ENCODE data around the gene EIF4B. TPM values are rescaled to one million over a fixed set of nuclear protein-coding genes. Genes with fewer than 3 reads are reported as not detected.

The EIF4B gene
- total RNA-seq, 5 donors from 2014 or later (not counting 1 experiment from before 2014, with no cell fraction given) = 710 to 755 (median 729) TPM

DNA sequence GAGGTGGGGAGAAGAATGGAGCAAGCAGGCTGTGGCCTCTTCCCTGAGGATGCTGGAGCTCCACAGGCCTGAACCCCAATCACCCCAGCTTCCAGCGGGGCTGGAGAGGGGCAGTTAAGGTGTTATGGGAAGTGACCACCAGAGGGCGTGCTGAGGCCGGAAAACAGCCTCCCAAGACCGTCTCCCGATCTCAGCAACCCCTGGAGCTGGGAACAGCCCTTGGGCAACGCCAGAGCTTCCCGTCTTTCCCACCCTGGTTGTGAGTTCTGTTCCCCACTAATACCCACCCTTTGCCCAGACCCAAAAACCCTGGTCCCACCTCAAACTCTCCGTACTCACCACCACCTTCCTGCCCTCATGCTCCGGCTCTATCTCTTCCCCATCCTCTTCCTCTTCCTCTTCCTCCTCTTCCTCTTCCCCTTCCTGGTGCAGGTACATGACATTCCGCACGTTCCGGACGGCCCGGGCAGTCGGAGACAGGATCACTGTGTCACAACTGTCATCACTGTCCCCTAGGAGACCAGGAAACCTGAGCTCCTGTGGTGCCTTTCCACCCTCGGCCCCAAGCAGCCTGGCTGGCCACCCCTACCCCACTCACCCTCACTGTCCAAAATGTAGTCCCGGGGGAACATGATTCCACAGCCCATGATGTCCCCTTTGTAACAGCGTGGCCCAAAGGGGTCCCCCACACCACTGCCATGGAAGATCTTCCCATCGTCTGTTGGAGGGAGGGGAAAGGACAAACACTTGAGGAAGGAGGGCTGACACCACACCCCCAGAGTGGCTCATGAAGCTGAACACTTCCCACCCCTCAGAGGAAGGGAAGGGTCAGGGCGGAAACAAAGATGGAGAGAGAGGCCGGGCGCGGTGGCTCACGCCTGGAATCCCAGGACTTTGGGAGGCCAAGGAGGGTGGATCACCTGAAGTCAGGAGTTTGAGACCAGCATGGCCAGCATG lies 60.0 kb downstream of the EIF4B start:
- POLR2A ChIA-PET = interaction anchor here in 1 of 2 donors (1.0 kb wide), 1 partner anchor 255 kb away, joined by 3 read pairs; the partner anchor contains the start of gene AAAS
- H3K36me3 Mint-ChIP-seq = peaks cover 28% of the 10 kb centered on the region
- H3K27ac Mint-ChIP-seq = peak overlapping the region in 1 of 2 donors; percentile 64
- Histone ChIP-seq H3K4me3 (ENCODE audit: control insufficient read depth in 1 of 2, extremely low read depth in 1 of 2, low read length in 1 of 2) (no peak overlapping the region), H3K36me3 (ENCODE audit: control insufficient read depth in 2 of 2, extremely low read depth in 1 of 2, insufficient read depth in 1 of 2, low read length in 1 of 2) (peaks cover 12 to 58% of the 10 kb centered on the region in 2 donors), H3K9me3 (no peaks in the 10 kb centered on the region), H3K27ac (ENCODE audit: low read length) (no peak overlapping the region), H3K27me3 (replicated peaks in 1 of 2; ENCODE audit: control insufficient read depth in 2 of 2, extremely low read depth in 1 of 2, insufficient read depth in 2 of 2, low read length in 1 of 2) (no peaks in the 10 kb centered on the region), H3K4me1 (ENCODE audit: control insufficient read depth in 1 of 2, extremely low read depth in 1 of 2, insufficient read depth in 2 of 2, low read length in 2 of 2) (peaks cover 0 to 5% of the 10 kb centered on the region in 2 experiments)
- peak; percentile 60 to 79 (median 67) for ATAC-seq (replicated peaks in 1 of 4)
- CTCF ChIA-PET = interaction anchor here (0.6 to 3.8 kb wide), 16 partner anchors 10 to 1872 kb away, joined by 3 to 25 read pairs (median 4); partner anchors contain the start of genes IGFBP6 (in 1 of the 2), SOAT2 (in 1 of the 2) and SPRYD3 (in 1 of the 2)
- peak in 29 of 35 experiments; percentile 23 to 84 (median 54) for DNase-seq
- WGBS (ENCODE audit: insufficient coverage) = 36% methylated on average over 13 of the region's 24 CpGs
- H3K27me3 Mint-ChIP-seq = no peaks in the 10 kb centered on the region
- no peak overlapping the region for H3K4me3 Mint-ChIP-seq
- H3K9me3 Mint-ChIP-seq = no peaks in the 10 kb centered on the region
- H3K4me1 Mint-ChIP-seq = peaks cover 10 to 13% (median 12%) of the 10 kb centered on the region in 3 donors

DNA sequence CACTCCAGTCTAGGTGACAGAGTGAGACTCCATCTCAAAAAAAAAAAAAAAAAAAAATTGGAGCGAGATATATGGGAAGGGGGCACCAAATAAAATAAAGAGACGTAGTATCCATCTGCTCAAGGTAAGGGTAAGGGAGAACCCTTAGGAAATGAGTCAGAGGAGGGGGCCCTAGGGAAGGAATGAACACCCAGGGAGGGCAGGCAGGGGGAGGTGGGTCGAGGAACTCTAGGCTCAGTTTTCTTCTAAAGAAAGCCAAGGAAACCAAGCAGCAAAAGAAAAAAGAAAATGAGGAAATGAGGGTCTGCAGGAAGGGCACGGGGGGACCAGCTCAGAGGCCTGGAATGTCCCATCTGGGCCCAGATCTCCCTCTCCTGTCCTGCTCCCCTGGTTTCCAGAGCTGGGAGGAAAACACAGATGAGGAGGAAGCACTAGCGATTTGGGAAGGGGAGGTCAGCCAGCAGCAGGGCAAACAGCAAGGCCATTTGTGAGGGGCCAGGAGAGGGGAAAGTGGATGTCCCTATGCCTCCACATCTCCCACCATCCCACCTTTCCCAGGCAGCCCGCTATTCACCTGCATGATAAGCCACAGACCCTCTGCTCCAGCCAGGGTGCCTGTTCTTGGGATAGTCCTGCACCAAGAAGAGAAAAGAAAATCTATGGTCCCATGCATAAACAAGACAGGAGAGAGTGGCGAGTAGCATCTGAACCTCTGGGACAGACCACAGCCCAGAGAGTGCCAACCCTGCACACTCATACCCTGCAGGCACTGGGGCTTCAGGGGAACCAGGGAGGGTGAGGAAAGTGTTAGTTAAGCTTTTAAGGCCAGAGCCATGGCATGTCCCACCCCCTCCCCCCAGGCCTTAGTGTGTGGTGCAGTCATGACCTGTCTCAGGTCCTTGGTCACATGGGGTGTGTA lies 61.1 kb downstream of the EIF4B start:
- DNase-seq (no peak), ATAC-seq (replicated peaks in 1 of 4) (no peak)
- Mint-ChIP-seq H3K36me3 (peaks cover 33% of the 10 kb centered on the region), H3K9me3 (no peaks in the 10 kb centered on the region), H3K27ac (peak overlapping the region in 1 of 2 donors; percentile 61), H3K4me3 (no peak overlapping the region), H3K27me3 (no peaks in the 10 kb centered on the region), H3K4me1 (peaks cover 13 to 17% (median 13%) of the 10 kb centered on the region in 3 donors)
- no peaks in the 10 kb centered on the region for H3K27me3 ChIP-seq (replicated peaks in 1 of 2; ENCODE audit: control insufficient read depth in 2 of 2, extremely low read depth in 1 of 2, insufficient read depth in 2 of 2, low read length in 1 of 2)
- H3K36me3 ChIP-seq (ENCODE audit: control insufficient read depth in 2 of 2, extremely low read depth in 1 of 2, insufficient read depth in 1 of 2, low read length in 1 of 2) = peaks cover 12 to 69% of the 10 kb centered on the region in 2 donors
- no peak overlapping the region for H3K27ac ChIP-seq (ENCODE audit: low read length)
- 95% methylated on average over 2 of the region's 7 CpGs for WGBS (ENCODE audit: insufficient coverage)
- no peaks in the 10 kb centered on the region for H3K9me3 ChIP-seq
- H3K4me3 ChIP-seq (ENCODE audit: control insufficient read depth in 1 of 2, extremely low read depth in 1 of 2, low read length in 1 of 2) = no peak overlapping the region
- H3K4me1 ChIP-seq (ENCODE audit: control insufficient read depth in 1 of 2, extremely low read depth in 1 of 2, insufficient read depth in 2 of 2, low read length in 2 of 2) = peaks cover 0 to 5% of the 10 kb centered on the region in 2 experiments
- ChIA-PET CTCF (interaction anchor here (0.5 to 3.8 kb wide), 8 partner anchors 12 to 173 kb away, joined by 3 to 25 read pairs (median 5); partner anchors contain the start of genes IGFBP6 (in 1 of the 2), SOAT2 (in 1 of the 2) and SPRYD3 (in 1 of the 2)), POLR2A (interaction anchor here (0.6 to 1.0 kb wide), 2 partner anchors 32 to 254 kb away, joined by 3 to 17 read pairs; partner anchors contain the start of gene AAAS (in 1 of the 2))

DNA sequence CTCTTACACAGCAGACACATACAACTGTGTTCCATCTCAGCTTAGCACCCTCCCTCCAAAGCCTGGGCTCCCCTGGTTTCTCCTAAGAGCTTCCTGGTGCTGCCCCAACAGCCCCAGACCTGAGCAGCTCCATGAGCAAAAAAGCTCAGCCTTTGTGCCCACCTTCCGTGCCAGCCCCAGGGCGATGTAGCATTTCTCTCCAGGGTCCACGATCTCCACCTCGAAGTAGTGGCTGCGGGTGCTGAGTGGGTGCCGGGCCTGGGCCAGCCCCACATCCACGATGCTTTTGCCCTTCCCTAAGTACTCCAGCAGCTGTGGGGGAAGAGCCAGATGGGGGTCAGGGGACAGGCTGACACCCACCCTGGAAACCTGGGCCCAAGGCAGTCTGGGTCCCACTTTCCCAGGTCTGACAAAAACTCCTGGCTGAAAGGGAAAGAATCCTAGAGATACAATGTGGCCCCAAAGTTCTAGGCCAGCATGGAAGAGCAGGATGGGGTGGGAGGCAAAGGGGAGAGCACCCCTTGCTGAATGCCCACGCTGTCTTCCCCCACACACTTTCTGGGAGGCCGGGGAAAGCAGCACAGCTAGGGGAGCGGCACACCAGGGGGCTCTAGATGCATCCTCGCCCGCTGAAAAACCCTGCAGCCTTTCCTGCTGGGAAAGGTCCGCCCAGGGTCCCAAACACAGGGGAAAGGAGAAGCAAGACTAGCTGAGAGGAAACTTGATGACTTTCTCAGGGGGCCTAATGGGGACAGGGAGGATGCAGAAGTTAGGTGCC lies 61.9 kb downstream of the EIF4B start:
- Histone ChIP-seq H3K4me3 (ENCODE audit: control insufficient read depth in 1 of 2, extremely low read depth in 1 of 2, low read length in 1 of 2) (no peak overlapping the region), H3K27ac (ENCODE audit: low read length) (no peak overlapping the region), H3K36me3 (ENCODE audit: control insufficient read depth in 2 of 2, extremely low read depth in 1 of 2, insufficient read depth in 1 of 2, low read length in 1 of 2) (peaks cover 12 to 77% of the 10 kb centered on the region in 2 donors), H3K9me3 (no peaks in the 10 kb centered on the region), H3K4me1 (ENCODE audit: control insufficient read depth in 1 of 2, extremely low read depth in 1 of 2, insufficient read depth in 2 of 2, low read length in 2 of 2) (peaks cover 0 to 5% of the 10 kb centered on the region in 2 experiments), H3K27me3 (replicated peaks in 1 of 2; ENCODE audit: control insufficient read depth in 2 of 2, extremely low read depth in 1 of 2, insufficient read depth in 2 of 2, low read length in 1 of 2) (no peaks in the 10 kb centered on the region)
- Mint-ChIP-seq H3K27me3 (no peaks in the 10 kb centered on the region), H3K36me3 (peaks cover 42% of the 10 kb centered on the region), H3K4me1 (peaks cover 13 to 22% (median 18%) of the 10 kb centered on the region in 3 donors), H3K9me3 (no peaks in the 10 kb centered on the region), H3K4me3 (no peak overlapping the region), H3K27ac (peak overlapping the region in 1 of 2 donors; percentile 39)
- POLR2A ChIA-PET = interaction anchor here in 1 of 2 donors (0.6 kb wide), 1 partner anchor 33 kb away, joined by 17 read pairs; no protein-coding TSS in a partner anchor
- CTCF ChIA-PET = interaction anchor here (0.5 to 3.8 kb wide), 6 partner anchors 11 to 355 kb away, joined by 3 to 25 read pairs (median 4); partner anchors contain the start of genes IGFBP6 (in 1 of the 2) and SPRYD3 (in 1 of the 2)
- 100% methylated on average over 9 of the region's 13 CpGs for WGBS (ENCODE audit: insufficient coverage)
- ATAC-seq (replicated peaks in 1 of 4) = no peak
- DNase-seq = no peak

DNA sequence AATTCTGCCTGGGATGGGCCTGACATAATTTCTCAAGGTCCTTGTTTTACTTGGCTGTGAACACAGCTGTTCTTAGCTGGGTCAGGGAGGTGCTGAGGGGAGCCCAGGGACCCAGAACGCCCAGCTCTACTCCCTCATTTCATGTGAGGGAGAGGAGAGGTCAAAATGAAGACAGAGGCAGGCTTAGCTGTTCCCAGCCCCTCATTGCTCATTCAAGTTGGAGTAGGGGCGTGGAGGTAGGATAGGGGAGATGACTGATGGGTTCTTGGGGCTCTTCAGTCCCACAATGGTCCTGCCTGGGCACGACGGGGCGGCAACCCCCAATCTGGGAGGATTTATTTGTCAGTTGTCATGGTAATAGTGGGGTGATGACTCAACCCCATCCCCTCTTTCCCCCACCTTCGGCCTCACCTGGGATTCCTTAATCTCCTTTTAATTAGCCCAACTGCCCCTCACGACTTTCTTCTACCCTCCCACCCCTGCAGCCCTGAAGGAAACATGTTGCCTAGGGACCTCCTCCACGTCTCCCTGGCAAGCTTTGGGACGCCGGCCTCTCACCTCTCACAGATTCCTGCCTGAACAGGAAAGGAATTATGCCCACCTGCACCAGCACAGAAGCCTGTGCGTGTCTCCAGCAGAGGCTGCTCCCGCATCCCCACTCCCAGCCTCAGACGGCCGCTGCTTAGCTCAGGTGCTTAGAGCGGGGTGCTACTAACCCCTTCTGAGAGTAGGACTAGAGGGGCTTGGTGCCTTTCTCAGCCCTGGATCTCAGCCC lies 62.7 kb downstream of the EIF4B start:
- H3K4me1 ChIP-seq (ENCODE audit: control insufficient read depth in 1 of 2, extremely low read depth in 1 of 2, insufficient read depth in 2 of 2, low read length in 2 of 2) = peaks cover 0 to 5% of the 10 kb centered on the region in 2 experiments
- H3K9me3 ChIP-seq = no peaks in the 10 kb centered on the region
- Mint-ChIP-seq H3K27me3 (no peaks in the 10 kb centered on the region), H3K36me3 (peaks cover 42% of the 10 kb centered on the region), H3K4me3 (no peak overlapping the region), H3K27ac (peak overlapping the region; percentile 27 to 28), H3K9me3 (no peaks in the 10 kb centered on the region), H3K4me1 (peaks cover 16 to 24% (median 20%) of the 10 kb centered on the region in 3 donors)
- no peaks in the 10 kb centered on the region for H3K27me3 ChIP-seq (replicated peaks in 1 of 2; ENCODE audit: control insufficient read depth in 2 of 2, extremely low read depth in 1 of 2, insufficient read depth in 2 of 2, low read length in 1 of 2)
- no peak for ATAC-seq (replicated peaks in 1 of 4)
- H3K27ac ChIP-seq (ENCODE audit: low read length) = no peak overlapping the region
- peaks cover 12 to 77% of the 10 kb centered on the region in 2 donors for H3K36me3 ChIP-seq (ENCODE audit: control insufficient read depth in 2 of 2, extremely low read depth in 1 of 2, insufficient read depth in 1 of 2, low read length in 1 of 2)
- 89% methylated on average over 3 of the region's 15 CpGs for WGBS (ENCODE audit: insufficient coverage)
- CTCF ChIA-PET = interaction anchor here in 1 of 2 donors (0.5 to 3.8 kb wide), 2 partner anchors 29 to 354 kb away, joined by 4 to 25 read pairs; partner anchors contain the start of gene IGFBP6
- no peak overlapping the region for H3K4me3 ChIP-seq (ENCODE audit: control insufficient read depth in 1 of 2, extremely low read depth in 1 of 2, low read length in 1 of 2)
- DNase-seq = no peak
- POLR2A ChIA-PET = no interaction called here

All from T-cell (primary cell).